Transverse colon (tissue), 4 donors: ENCODE results near the gene DNAAF8.

Source experiments
- CTCF ChIP-seq, 5 experiments: fragments of 200-600 bp in 3 of 5; fragments of 450-650 bp in 2 of 5; sonication (generic) in 3 of 5; IDR thresholded peaks; 1 replicate in 2 of 5; 2 replicates in 3 of 5; pipeline ENCODE4 v1.5.1; 2016 to 2017; ENCODE audit warnings: antibody characterized with exemption in 5 of 5, inconsistent platforms in 3 of 5, mild to moderate bottlenecking in 2 of 5, moderate library complexity in 1 of 5
- EP300 ChIP-seq: sonication (generic); formaldehyde crosslinking; IDR thresholded peaks from one replicate; pipeline ENCODE4 v1.6.1; 2017; ENCODE audit warnings: antibody characterized with exemption, low read depth
- POLR2AphosphoS5 ChIP-seq, 3 donors: sonication (generic); formaldehyde crosslinking; IDR thresholded peaks; one replicate each; pipeline ENCODE4 v1.6.1; 2016; ENCODE audit warnings: antibody characterized with exemption in 3 of 3

GRCh38 chr16:4689091-4689671 lies 45.2 kb upstream of the DNAAF8 start:
- TF ChIP-seq POLR2AphosphoS5 (IDR thresholded peaks at IDR 0.05) (no peak), CTCF (IDR thresholded peaks at IDR 0.05) (no peak), EP300 (no peak)
